Measurements from ENCODE around the gene ABCA6. TPM values are rescaled to one million over a fixed set of nuclear protein-coding genes. Genes with fewer than 3 reads are reported as not detected.

The ABCA6 gene
- total and polyA plus RNA-seq, 9 of the 15 experiments (the other 6 are each of a cell fraction or from before 2014, with no cell fraction given): 0.06 to 0.73 (median 0.15) TPM

DNA sequence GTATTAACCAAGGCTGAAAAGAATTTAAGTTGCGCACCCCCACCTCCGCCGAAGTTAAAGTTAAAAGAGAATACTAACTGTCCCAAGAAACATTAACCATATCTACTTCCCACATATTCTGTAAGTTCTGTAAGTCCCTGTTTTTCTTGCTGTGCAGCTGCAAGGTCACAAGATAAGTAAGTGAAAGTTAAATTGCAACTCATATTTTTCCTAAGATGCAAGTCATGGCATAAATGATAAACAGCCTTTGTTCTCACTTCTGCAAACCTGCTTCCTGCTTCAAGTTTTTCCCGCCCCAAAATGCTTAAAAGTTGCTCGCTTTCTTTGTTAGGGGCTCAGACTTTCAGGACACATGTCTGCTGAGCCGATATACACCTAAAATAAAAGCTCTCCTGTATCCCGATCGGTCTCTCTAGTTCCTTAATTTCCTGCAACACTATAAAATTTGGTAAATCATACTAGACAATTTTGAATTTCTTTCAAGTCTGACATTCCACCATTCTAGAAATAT, 48.4 kb downstream of the ABCA6 start (continued):
- TF ChIP-seq MBD2 (IDR thresholded peaks at IDR 0.05; ENCODE audit: borderline replicate concordance, low read depth) (peak; percentile 53), JUND (IDR thresholded peaks at IDR 0.05; ENCODE audit: borderline replicate concordance, low read depth, low read length) (peak; percentile 78), JUND (tag; IDR thresholded peaks at IDR 0.05; ENCODE audit: borderline replicate concordance, low read depth, low read length) (peak; percentile 77; the same call in 2 of the 3 replicates), PHTF2 (CRISPR knock-in tag; IDR thresholded peaks at IDR 0.05) (no peak), FOXP1 (CRISPR knock-in tag; IDR thresholded peaks at IDR 0.05) (no peak), SMAD3 (CRISPR knock-in tag; conservative IDR thresholded peaks at IDR 0.05) (peak; percentile 82; the same call in 1 of the 2 replicates), ZNF639 (CRISPR knock-in tag; conservative IDR thresholded peaks at IDR 0.05 in 1 of 2, IDR thresholded peaks at IDR 0.05 in 1 of 2) (peak in 1 of 2 experiments; percentile 49; a peak in 1 of 4 replicates), KLF6 (CRISPR knock-in tag; IDR thresholded peaks at IDR 0.05; ENCODE audit: borderline replicate concordance) (peak; percentile 58; the same call in 1 of the 2 replicates), PURB (CRISPR knock-in tag; IDR thresholded peaks at IDR 0.05; ENCODE audit: low read depth) (no peak), HNRNPUL1 (IDR thresholded peaks at IDR 0.05; ENCODE audit: low read length) (no peak), ZNF311 (CRISPR knock-in tag; IDR thresholded peaks at IDR 0.05) (no peak), SMARCC2 (IDR thresholded peaks at IDR 0.05; ENCODE audit: low read depth) (peak; percentile 86), CREB1 (IDR thresholded peaks at IDR 0.05) (peak; percentile 65; the same call in 1 of the 2 replicates), CREB1 (CRISPR knock-in tag; IDR thresholded peaks at IDR 0.05) (no peak), SMARCA4 (IDR thresholded peaks at IDR 0.05) (peak; percentile 96), NFRKB (IDR thresholded peaks at IDR 0.05; ENCODE audit: low read depth) (peak; percentile 65; the same call in 1 of the 2 replicates), MAZ (CRISPR knock-in tag; conservative IDR thresholded peaks at IDR 0.05 in 1 of 2, IDR thresholded peaks at IDR 0.05 in 1 of 2) (peak in 1 of 2 experiments; percentile 34; a peak in 1 of 4 replicates), ZNF764 (CRISPR knock-in tag; IDR thresholded peaks at IDR 0.05; ENCODE audit: low read depth) (no peak), ZNF384 (IDR thresholded peaks at IDR 0.05; ENCODE audit: low read depth, low read length) (peak; percentile 52; the same call in 1 of the 2 replicates), LEF1 (IDR thresholded peaks at IDR 0.05) (peak; percentile 99), ZNF589 (CRISPR knock-in tag; IDR thresholded peaks at IDR 0.05; ENCODE audit: low read depth) (peak; percentile 61; the same call in 1 of the 2 replicates), ARID3A (IDR thresholded peaks at IDR 0.05; ENCODE audit: borderline replicate concordance, low read depth, low read length) (peak; percentile 91; the same call in 1 of the 2 replicates), DDX20 (tag; IDR thresholded peaks at IDR 0.05; ENCODE audit: low read depth) (0 out of 2 replicates have a peak, but pooled peaks have one; percentile 30), CBFA2T3 (IDR thresholded peaks at IDR 0.05) (peak; percentile 98)

Measured in K562 (cell line).